AG09309 (cell line): Measurements from ENCODE around the gene CCT8L2.
"Not testable (repeated sequence)": the region's sequence is repeated elsewhere in the genome, so short reads cannot be mapped to it uniquely, and the experiment has no call there.

Source experiments
- DNase-seq: peaks from one replicate; pipeline ENCODE4 v3.0.0-alpha.2; 2010; ENCODE audit warnings: low read depth
- H3K4me3 ChIP-seq: 2 replicates; pipeline ENCODE4 v1.5.1; 2011; ENCODE audit warnings: mild to moderate bottlenecking, low read depth, low read length, moderate library complexity; ENCODE audit not compliant: control insufficient read depth
- TF ChIP-seq, protein P1 (sequence below): IDR thresholded peaks from 2 replicates; pipeline ENCODE4 v1.5.1; 2011; ENCODE audit warnings: mild to moderate bottlenecking, low read depth, low read length, inconsistent platforms; ENCODE audit not compliant: insufficient read depth, control insufficient read depth; ENCODE audit errors: missing control alignments

Gene CCT8L2

GRCh38 chr22:16563555-16564520 is 28.8 kb downstream of the CCT8L2 start:
- H3K4me3 ChIP-seq = no peak overlapping the region
- TF ChIP-seq, protein P1, sequence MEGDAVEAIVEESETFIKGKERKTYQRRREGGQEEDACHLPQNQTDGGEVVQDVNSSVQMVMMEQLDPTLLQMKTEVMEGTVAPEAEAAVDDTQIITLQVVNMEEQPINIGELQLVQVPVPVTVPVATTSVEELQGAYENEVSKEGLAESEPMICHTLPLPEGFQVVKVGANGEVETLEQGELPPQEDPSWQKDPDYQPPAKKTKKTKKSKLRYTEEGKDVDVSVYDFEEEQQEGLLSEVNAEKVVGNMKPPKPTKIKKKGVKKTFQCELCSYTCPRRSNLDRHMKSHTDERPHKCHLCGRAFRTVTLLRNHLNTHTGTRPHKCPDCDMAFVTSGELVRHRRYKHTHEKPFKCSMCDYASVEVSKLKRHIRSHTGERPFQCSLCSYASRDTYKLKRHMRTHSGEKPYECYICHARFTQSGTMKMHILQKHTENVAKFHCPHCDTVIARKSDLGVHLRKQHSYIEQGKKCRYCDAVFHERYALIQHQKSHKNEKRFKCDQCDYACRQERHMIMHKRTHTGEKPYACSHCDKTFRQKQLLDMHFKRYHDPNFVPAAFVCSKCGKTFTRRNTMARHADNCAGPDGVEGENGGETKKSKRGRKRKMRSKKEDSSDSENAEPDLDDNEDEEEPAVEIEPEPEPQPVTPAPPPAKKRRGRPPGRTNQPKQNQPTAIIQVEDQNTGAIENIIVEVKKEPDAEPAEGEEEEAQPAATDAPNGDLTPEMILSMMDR = no peak
- no peak for DNase-seq

DNA sequence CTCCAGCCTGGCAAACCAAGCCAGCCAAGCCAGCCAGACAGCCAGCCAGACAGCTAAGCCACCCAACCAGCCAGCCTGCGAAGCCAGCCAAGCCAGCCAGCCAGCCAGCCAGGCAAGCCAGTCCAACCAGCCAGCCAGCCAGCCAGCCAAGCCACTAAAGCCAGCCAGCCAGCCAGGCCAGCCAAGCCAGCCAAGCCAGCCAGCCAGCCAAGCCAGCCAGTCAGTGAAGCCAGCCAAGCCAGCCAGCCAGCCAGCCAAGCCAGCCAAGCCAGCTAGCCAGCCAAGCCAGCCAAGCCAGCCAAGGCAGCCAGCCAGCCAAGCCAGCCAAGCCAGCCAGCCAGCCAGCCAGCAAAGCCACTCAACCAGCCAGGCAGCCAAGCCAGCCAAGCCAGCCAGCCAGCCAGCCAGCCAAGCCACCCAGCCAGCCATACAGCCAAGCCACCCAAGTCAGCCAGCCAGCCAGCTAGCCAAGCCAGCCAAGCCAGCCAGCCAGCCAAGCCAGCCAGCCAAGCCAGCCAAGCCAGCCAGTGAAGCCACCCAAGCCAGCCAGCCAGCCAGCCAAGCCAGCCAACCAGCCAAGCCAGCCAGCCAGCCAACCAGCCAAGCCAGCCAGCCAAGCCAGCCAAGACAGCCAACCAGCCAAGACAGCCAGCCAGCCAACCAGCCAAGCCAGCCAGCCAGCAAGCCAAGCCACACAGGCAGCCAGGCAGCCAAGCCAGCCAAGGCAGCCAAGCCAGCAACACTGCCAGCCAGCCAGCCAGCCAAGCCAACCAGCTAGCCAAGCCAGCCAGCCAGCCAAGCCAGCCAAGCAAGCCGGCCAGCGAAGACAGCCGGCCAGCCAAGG is 29.7 kb downstream of the CCT8L2 start:
- TF ChIP-seq, protein P1 = no peak
- no peak for DNase-seq

GRCh38 chr22:16561093-16561658 is 31.4 kb downstream of the CCT8L2 start:
- not testable (repeated sequence) for DNase-seq, H3K4me3 ChIP-seq

More for the DNA sequence above, 29.7 kb downstream of the CCT8L2 start:
- no peak overlapping the region for H3K4me3 ChIP-seq

DNA sequence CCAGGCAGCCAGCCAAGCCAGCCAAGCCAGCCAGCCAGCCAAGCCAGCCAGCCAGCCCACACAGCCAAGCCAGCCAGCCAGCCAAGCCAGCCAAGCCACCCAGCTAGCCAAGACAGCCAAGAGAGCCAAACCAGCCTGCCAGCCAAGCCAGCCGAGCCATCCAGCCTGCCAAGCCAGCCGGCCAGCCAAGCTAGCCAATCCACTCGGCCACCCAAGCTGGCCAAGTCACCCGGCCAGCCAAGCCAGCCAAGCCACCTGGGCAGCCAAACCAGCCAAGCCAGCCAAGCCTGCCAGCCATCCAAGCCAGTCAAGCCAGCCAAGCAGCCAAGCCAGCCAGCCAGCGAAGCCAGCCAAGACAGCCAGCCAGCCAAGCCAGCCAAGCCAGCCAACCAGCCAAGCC is 32.0 kb downstream of the CCT8L2 start:
- not testable (repeated sequence) for DNase-seq

GRCh38 chr22:16559996-16560395 is 32.6 kb downstream of the CCT8L2 start:
- H3K4me3 ChIP-seq, DNase-seq: not testable (repeated sequence)

More for the DNA sequence above, 32.0 kb downstream of the CCT8L2 start:
- H3K4me3 ChIP-seq = not testable (repeated sequence)

- no peak overlapping the region for H3K4me3 ChIP-seq
- TF ChIP-seq, protein P1 = no peak
- no peak for DNase-seq
Observed at GRCh38 chr22:16559056-16559955, 33.3 kb downstream of the CCT8L2 start.

GRCh38 chr22:16558376-16558945 is 34.1 kb downstream of the CCT8L2 start:
- DNase-seq, H3K4me3 ChIP-seq: not testable (repeated sequence)

DNA sequence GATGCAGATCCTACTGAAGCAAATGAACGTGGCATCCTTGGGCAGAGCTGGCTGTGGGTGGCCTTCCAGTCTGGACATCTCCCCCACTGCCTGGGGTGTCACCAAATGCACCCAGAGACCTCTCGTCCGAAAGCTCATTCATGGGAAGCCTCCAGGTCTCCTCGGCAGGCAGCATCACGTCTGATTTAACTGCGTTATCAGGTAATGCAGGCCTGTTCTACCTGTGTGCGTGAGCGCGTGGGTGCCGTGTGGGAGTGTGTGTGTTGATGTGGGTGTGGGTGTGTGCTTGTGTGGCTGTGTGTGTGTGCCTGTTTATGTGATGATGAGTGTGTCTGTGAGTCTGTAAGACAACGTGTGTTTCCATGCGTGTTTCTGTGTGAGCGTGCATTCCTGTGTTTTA is 35.1 kb downstream of the CCT8L2 start:
- not testable (repeated sequence) for DNase-seq, H3K4me3 ChIP-seq

DNA sequence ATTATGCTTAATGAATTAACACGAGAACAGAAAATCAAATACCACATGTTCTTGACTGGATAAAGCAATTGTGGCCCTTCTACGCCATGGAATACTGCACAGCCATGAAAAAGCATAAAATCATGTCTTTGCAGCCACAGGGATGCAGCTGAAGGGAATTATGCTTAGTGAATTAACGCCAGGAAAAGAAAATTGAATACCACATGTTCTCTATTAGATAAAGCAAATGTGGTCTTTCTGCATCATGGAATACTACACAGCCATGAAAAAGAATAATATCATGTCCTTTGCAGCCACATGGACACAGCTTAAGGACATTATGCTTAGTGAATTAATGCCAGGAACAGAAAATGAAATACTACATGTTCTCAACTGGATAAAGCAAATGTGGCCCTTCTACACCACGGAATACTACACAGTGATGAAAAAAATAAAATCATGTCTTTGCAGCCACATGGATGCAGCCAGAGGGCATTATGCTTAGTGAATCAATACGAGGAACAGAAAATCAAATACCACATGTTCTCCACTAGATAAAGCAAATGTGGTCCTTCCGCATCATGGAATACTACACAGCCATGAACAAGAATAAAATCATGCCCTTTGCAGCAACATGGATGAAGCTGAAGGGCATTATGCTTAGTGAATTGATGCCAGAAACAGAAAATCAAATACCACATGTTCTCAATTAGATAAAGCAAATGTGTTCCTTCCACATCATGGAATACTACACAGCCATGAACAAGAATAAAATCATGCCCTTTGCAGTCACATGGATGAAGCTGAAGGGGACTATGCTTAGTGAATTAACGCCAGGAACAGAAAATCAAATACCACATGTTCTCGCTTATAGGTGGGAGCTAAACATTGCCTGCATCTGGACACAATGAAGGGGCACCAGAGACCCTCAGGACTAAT is 37.3 kb downstream of the CCT8L2 start:
- DNase-seq, H3K4me3 ChIP-seq: not testable (repeated sequence)

- not testable (repeated sequence) for DNase-seq
Observed at GRCh38 chr22:16543310-16543709, 49.3 kb downstream of the CCT8L2 start.

More at GRCh38 chr22:16543310-16543709, 49.3 kb downstream of the CCT8L2 start:
- not testable (repeated sequence) for H3K4me3 ChIP-seq
